Tibial nerve (tissue), 4 donors: ENCODE data around the gene PCK2.

ENCODE experiments used
- CTCF ChIP-seq, 5 experiments: fragments of 200-600 bp in 3 of 5; fragments of 450-650 bp in 2 of 5; sonication (generic) in 3 of 5; IDR thresholded peaks; one replicate each; pipeline ENCODE4 v1.5.1; 2016 to 2019; ENCODE audit warnings: antibody characterized with exemption in 5 of 5, mild to moderate bottlenecking in 3 of 5, moderate library complexity in 2 of 5
- EP300 ChIP-seq, 2 donors: sonication (generic); formaldehyde crosslinking; IDR thresholded peaks; one replicate each; pipeline ENCODE4 v1.6.1; 2017; ENCODE audit warnings: antibody characterized with exemption in 2 of 2, mild to moderate bottlenecking in 1 of 2
- POLR2A ChIP-seq, 2 donors: fragments of 450-650 bp; IDR thresholded peaks; one replicate each; pipeline ENCODE4 v1.6.1; 2017; ENCODE audit warnings: antibody characterized with exemption in 2 of 2, mild to moderate bottlenecking in 2 of 2, moderate library complexity in 2 of 2

DNA sequence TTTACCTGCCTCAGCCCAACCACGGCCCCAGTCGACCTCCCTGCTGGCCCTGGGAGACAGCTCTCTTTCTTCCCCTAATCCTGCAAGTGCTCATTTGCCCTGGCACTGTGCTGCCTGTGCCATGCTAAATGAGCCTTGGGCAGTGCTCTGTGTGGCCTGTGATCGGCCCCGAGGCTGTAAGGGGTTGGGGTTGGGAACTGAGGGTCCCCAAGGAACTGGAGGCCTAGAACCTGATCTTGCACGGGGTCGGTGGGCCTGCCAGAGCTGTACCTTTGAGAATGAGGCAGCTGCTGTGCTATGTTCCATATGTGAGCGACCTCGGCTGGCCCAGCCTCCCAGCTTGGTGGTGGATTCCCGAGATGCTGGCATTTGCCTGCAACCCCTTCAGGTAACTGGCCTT is 56.0 kb downstream of the PCK2 start:
- TF ChIP-seq CTCF (IDR thresholded peaks at IDR 0.05) (no peak), POLR2A (IDR thresholded peaks at IDR 0.05) (no peak), EP300 (IDR thresholded peaks at IDR 0.05) (no peak)
